Stimulated activated CD8-positive, alpha-beta memory T cell treated with anti-CD3 and anti-CD28 coated beads, Interleukin-2, amount 100 ng/mL, for 1 hour (primary cell): ENCODE results near the gene LFNG.
"Not testable (repeated sequence)": the region's sequence is repeated elsewhere in the genome, so short reads cannot be mapped to it uniquely, and the experiment has no call there.

Source experiments
- DNase-seq, 2 donors: peaks; one replicate each; pipeline ENCODE4 v3.0.0-alpha.2; 2020; ENCODE audit warnings: low read depth in 2 of 2

Gene LFNG

DNA sequence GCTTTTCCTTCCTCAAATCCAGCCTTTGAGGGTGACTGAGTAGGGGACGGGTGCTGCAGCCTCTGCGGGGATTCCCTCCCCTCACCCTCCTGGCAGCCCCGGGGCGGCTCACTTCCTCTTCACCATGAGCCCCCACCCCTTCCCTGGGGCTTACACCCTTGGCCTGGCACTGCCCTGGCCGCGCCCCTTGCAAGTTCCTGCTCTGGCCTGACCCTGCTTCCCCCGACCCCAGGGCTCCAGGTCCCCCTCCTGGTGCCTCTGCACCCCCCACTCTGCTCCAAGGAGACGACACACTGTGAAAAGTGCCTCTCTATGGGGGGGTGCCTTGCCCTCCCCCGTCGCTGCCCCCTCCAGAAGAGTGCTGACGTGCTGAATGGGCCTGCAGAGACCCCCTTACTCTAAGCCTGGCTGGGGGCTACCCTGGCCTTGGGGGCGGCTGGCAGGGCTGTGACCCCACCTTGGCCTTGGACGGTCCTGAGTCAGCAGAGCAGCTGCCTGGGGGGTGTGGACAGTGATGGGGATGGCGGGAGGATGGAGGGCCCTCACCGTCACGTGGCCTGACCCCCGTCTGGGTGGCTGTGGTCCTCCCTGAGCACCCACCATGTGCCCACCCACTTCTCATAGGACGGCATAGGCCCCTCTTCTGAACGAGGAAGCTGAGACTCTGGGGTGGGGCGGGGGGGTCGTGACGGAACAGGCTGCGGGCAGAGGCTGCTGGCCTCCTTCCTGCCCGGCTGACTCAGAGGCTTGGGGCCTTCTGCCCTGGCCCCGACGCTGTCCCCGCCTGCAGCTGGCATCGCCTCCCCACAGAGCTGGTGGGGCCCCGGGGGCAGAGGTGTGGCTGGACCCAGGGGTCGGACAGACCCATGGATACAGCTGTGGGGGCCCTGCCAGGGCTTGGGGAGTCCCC lies 9.8 kb downstream of the LFNG start:
- DNase-seq: no peak

DNA sequence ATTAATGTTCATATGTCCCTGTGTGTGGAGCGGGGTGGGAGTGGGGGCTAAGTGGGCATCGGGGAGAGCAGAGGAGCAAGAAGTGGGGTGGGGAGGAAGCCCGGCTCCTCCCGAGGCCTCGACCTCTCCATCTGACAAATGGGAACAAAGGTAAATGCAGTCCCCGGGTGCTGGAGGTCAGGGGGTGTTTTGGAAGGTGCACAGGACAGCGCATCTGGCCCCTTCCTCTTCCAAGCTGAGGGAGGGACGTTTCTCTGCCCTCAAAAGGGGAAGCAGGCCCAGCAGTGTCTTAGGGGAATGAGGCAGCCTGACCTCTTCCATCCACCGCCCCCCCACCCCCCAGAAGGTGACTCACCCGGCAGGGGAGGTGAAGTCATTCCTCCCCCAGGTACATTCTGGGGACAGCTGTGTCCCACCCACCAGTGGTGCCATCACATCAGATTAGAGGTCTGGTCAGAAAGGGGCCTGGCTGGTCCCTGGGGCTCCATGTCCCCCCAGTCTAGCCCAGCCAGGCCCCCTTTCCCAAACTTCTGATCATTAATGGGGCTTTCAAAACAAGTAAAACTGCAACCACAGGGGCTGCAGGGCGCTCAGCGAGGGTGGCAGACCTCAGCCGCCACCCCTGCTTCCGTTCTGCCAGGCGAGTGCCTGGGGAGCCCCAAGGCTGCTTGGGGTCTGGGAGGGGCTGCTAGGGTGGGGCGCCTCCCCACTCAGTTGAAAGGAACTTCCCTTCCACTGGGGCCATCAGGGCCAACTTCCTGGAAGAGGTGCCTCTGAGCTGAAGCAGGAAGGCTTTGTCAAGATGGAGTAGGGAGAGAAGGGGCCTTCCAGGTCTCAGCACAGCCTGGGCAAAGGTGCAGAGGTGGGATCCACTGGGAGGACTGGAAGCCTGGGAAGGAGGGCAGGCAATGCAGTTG lies 10.8 kb downstream of the LFNG start:
- peak in 1 of 2 donors; percentile 69 for DNase-seq

DNA sequence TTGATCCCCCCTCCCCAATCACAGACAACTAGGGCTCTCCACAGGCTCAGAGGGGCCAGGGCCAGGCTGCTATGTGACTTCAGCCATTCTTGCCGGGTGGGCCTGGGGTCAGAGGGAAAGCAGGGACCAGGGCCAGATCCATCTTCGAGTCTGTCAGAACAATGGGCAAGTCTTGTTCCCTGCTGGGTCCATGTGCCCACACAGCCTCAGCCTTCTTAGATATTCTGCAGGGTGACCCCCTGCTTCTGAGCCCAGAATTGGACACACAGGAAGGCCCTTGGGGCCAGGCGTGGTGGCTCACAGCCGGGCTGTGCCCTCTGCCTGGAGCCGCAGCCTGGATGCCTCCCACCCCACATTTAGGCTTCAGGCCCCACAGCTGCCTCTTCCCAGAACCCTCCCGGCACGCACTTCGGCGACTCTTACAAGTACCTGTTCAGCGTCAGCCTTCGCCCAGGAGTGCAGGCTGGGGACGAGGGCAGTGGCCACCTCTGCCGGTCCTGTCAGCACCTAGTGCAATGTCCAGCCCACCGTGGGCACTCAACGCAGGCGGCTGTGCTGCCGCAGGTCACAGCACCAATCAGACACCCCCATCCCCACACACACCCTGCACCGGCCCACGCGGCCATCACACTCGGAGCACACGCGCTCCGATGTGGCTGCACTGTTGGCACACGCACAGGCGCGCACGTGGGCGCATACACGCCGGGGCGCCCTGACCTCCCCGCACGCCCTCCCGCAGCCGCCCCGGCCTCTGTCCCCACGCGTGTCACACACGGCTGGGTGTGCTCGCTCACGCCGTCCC lies 11.6 kb downstream of the LFNG start:
- not testable (repeated sequence) for DNase-seq

DNA sequence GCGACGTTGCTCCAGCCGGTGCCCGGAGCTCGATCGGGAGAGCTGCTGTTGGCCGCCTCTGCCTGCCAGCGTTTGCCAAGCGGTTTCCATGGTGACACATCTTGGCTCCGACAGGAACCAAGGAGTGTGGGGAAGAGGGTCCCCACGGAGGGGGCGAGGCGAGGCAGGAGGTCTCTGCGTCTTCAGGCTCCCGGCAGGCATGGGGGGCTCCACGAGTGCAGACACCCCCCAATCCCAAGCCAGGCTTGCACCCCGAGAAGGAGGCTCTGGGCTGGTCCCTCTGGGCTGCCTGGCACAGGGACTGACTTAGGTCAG lies 12.2 kb downstream of the LFNG start:
- DNase-seq: not testable (repeated sequence)

DNA sequence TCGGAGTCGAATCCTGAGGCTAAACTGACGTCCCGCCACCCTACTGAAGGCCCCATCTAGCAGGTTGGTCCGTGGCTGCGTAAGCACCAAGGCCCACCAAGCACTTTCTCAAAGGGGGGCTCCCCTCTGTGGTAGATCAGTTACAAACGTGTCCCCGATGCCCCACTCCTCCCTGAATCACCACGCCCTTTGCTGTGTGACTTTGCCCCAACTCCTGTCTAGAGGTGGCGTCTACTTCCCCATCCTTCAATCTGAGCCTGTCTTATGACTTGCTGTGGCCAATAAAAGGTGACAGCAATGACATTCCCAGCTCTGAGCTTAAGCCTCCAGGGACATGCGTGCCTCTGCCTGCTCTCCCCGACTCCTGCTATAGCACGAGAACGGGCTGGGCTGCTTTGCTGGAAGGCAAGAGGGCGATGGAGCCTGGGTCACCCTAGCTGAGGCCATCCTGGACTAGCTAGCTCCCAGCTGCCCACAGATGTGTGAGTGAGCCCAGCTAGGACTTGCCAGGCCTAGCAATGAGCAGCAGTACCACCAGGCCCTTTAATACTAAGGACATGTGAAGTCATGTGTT lies 12.7 kb downstream of the LFNG start:
- DNase-seq: not testable (repeated sequence)

DNA sequence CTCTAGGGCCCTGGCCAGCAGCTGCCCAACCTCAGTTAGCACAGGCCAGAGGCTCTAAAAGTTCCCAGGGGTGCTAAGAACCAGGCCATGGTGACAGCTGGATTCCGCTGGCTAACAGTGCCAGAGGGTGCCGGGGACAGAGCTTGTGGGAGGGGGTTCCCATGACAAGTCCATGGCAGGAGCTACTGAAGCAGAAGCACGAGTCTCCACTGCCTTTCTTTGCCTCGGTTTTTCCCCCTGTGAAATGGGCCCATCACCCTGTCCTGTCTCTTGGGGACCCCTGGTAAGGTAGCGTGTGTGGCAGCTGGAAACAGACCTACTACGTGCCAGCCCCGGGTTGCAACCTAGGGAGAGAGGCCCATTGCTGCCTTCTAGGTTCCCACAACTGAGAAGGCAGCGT lies 13.2 kb downstream of the LFNG start:
- not testable (repeated sequence) for DNase-seq

DNA sequence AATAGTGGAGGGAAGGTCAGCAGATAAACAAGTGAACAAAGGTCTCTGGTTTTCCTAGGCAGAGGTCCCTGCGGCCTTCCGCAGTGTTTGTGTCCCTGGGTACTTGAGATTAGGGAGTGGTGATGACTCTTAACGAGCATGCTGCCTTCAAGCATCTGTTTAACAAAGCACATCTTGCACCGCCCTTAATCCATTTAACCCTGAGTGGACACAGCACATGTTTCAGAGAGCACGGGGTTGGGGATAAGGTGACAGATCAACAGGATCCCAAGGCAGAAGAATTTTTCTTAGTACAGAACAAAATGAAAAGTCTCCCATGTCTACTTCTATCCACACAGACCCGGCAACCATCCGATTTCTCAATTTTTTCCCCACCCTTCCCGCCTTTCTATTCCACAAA lies 14.0 kb downstream of the LFNG start:
- DNase-seq: not testable (repeated sequence)

DNA sequence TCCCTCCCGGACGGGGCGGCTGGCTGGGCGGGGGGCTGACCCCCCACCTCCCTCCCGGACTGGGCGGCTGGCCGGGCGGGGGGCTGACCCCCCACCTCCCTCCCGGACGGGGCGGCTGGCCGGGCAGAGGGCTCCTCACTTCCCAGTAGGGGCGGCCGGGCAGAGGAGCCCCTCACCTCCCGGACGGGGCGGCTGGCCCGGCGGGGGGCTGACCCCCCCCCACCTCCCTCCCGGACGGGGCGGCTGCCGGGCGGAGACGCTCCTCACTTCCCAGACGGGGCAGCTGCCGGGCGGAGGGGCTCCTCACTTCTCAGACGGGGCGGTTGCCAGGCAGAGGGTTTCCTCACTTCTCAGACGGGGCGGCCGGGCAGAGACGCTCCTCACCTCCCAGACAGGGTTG lies 14.6 kb downstream of the LFNG start:
- not testable (repeated sequence) for DNase-seq

DNA sequence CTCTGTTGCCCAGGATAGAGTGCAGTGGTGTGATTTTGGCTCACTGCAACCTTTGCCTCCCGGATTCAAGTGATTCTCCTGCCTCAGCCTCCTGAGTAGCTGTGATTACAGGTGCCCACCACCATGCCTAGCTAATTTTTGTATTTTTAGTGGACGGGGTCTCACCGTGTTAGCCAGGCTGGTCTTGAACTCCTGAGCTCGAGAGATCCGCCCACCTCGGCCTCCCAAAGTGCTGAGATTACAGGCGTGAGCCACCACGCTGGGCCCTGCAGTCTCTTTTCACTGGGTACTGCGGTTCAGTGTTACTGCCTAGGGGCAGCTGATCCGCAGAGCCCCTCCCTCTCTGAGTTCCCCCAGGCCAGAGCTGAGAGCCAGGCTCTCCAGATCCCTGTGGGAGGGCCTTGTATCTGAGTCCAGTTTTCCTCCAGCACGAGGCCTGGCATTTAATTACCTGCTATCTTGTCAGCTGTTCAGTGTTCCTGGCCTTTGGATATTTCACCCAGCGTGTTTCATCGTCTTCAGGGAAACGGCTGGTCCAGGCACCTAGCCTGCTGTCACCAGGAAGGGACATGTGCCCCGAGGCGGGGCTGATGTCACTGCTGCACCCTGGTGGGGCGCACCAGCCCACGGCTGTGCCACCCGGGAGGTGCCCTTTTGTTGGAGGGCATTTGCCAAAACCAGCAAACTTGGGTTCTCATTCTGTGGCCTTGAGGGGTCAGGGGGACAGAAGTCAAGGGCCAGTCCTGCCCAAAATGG lies 16.5 kb downstream of the LFNG start:
- DNase-seq: not testable (repeated sequence)

DNA sequence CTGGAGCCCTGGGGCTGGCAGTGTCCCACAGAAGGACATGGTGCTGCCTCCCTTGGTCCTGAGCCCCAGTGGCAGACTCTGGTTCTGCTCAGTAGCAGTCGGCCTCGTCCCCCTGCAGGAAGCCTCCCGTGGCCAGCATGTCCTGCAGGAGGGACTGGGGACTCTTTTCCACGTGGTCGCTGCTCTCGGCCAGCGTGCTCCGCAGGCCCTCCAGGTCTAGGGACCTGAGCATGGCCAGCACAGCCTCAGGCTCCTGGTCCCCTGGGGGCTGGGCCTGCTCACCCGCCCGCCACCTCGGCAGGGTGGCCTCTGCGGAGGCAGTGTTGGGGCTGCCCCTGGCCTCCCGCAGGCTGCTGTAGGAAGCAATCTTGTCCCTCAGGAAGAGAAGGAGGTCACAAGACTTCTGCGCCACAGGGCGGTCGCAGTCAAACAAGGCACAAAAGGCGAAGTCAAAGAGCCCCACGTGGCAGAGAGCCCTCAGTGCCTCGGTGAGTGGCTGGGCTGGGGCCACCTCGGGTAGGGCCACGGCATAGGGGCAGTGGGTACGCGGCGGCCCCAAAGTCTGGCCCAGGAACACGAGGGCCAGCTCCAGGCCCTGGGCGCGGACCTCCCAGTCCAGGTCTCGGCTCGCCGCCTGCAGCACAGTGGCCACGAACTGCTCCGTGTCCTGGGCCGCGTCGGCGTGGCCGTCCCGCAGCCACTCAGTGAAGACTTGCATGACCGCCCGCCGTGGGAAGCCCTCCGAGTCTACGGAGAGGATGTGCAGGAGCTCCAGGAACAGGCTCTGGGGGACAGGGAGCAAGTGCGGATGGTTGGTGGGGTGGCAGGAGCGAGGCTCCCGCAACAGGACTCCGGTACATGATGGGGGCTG lies 18.6 kb downstream of the LFNG start:
- no peak for DNase-seq

DNA sequence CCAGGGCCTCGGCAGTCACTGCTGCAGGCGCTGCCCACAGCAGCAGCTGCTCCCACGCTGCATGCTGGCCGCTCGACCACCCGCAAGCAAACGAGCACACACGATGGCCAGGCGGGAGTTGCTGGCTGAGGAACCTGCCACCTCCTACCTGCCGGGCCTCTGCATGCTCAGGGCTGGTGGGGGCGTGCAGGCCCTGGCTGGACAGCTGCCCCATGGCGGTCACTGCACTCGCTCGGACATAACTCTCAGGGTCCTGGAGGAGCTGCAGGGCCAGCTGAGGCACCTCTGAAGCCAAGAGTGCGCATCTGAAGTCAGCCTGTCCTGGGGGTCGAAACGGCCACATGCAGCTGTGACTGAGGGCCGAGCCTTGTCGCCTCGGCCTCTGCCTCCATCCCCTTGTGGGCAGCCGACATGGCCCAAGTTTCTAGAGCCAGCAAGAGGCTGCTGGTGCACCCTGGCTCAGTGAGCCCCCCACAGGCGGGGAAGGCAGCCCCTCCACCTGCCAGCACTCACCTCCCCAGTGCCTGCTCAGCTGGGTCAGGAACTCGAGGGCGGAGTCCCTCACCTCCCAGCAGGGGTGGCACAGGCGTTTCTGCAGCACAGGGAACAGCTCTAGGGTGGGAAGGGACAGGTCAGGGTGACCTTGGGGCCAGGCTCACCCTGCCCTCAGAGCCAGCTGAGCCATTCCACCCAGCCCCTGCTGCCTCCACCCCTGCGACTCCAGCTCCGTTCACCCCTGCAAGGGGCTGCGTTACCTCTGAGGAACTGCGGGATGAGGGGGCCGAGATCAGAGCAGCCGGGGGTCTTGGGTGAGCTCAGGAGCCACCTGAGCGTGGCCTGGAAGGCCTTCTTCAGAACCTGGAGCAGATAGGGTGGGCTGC lies 19.7 kb downstream of the LFNG start:
- DNase-seq: no peak

DNA sequence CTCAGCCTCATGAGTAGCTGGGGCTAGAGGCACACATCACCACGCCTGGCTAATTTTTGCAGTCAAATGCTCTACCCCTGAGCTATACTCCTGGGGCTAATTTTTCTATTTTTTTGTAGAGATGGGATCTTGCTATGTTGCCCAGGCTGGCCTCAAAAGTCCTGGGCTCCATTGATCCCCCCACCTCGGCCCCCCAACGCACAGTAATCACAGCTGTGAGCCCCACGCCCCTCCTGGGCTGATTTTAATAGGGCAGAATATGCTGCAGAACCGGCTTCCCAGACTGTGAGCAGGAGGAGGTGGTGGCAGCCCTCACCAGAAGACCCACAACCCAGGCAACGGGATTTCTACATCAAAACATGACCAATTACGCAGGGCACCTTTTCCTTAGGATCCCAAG lies 20.6 kb downstream of the LFNG start:
- no peak for DNase-seq

DNA sequence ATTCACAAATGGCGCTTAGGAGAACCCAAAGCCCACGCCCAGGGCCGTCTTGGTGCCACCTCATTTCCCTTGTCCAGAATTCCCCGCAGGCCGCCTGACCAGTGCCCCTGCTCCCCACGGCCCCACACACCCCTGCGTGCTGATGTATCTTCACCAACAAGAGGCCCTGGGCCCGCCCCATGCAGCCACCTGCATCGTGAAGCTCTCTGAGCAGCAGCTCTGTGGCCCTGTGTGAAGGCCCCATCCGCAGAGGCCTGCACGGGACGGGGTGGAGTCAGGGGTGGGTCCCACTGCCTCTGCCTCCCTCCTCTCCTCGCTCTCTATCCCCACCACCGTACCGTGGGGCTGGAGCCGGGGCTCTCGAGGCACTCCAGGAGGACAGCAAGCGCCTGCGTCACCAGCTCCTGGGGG lies 21.1 kb downstream of the LFNG start:
- DNase-seq: no peak

DNA sequence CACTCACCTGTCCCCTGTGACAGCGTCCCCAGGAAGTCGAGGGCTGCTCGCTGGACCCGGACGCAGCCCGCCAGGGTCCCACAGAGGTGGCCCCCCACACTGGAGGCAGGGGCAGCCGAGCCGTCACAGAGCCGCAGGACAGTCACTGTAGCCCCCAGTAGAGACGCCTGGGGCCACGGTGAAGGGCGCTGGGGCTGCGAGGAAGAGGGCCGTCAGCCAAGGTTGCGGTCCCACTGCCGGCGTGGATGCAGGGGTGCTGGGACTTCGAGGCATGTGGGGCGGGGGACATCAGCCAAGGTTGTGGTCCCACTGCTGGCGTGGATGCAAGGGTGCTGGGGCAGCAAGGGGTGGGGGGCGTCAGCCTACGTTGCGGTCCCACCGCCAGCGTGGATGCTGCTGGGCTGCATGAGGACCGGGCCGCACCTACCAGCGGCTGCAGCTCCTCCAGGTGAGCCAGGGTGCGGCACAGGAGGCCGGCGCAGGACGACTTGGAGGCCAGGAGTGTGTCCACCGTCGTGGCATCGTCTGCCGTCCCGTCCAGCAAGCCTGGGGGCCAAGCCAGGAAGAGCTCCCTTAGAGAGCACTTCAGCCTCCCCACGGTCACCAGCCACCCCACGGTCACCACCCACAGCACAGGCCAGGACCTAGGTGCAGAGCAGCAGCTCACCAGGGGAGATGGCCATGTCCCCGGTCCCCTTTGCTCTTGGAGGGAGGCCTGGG lies 21.9 kb downstream of the LFNG start:
- no peak for DNase-seq

DNA sequence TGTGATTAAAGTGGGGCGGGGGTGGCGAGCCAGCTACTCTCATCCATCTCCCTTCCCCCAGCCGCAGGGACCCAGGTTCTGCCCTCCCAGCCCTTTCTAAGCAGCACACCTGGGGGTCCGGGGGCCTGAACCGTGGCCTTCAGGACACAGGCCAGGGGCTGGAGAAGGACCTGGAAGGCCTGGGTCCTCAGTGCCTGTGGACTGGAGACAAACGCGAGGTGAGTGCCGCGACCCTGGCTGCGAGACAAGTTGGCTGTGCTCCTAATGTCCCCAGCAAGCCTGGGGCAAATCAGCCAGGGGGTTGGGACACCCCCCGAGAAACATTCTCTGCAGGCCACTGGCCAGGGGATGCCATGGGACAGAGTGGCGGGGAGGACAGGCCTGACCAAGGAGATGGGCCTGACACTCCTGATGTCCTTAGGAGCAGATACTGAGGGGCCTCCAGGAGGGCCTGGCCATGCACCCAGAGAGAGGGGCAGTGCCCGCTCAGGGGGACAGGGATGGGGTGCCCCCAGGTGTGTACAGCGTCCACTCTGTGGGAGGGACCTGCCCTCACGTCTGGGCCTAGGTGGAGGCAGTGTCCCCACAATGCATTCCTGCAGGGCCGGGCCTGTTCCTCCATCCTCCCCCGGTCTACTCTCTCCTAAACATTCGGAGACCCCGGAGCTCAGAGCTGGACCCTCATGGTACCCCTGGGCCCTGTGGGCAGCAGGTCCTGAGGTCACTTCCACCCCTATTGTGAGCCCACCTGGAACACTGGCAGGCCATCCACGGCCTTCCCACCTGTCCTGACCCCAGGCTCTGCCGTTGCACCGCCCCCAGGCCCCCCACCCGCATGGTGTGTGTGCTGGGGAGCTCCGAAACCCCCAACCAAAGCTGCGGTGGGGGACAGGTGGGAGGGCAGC lies 22.7 kb downstream of the LFNG start:
- DNase-seq: no peak

DNA sequence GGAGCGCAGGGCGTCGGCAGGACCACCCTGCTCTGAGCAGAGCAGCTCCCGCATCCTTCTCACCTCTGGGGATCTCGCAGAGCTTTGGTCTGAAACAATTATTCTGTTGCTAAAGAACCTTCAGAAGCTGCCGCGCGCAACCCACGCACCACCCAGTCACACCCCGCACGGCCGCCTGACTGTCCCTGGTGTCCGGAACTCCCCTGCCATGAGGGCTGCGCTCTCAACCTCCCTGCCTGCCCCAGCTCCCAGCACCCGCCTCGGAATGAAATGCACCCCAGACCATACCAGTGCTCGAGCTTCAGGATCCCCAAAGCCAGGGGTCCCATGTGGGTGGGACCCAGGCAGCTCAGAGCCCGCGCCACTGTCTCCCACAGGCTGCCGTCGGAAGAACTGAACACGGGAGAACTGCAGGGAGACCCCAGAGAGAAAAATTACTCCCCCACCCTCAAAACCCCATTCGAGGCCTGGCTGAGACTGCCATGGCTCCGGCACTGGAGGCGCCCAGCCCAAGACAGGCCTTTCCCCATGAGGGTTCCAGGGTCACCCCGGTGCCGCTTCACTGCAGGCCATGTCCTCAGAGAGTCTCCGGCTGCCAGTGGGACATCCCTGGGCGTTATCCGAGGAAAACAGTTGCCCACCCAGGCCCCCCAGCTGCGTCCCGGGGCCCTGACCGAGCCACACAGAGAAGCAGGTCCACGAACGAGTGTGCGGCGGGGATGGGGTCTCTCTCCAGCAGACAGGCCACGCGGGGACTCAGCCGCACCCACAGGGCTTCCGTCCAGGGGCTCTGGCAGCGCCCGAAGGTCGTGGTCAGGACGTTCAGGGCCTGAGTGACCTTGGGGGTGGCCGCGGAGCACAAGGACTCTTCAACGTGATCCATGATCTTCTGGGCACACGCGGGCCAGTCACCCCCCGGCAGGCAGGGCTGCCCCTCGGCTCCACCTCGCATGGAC lies 23.6 kb downstream of the LFNG start:
- DNase-seq: no peak
